CD4-positive, alpha-beta T cell treated with Interleukin-17A for 4 hours (primary cell): ENCODE measurements around the gene LIPA.
"Not testable (repeated sequence)": the region's sequence is repeated elsewhere in the genome, so short reads cannot be mapped to it uniquely, and the experiment has no call there.

Experiments
- DNase-seq: peaks from one replicate; pipeline ENCODE4 v3.0.0-alpha.2; 2020; ENCODE audit warnings: mixed read lengths

The LIPA gene

DNA sequence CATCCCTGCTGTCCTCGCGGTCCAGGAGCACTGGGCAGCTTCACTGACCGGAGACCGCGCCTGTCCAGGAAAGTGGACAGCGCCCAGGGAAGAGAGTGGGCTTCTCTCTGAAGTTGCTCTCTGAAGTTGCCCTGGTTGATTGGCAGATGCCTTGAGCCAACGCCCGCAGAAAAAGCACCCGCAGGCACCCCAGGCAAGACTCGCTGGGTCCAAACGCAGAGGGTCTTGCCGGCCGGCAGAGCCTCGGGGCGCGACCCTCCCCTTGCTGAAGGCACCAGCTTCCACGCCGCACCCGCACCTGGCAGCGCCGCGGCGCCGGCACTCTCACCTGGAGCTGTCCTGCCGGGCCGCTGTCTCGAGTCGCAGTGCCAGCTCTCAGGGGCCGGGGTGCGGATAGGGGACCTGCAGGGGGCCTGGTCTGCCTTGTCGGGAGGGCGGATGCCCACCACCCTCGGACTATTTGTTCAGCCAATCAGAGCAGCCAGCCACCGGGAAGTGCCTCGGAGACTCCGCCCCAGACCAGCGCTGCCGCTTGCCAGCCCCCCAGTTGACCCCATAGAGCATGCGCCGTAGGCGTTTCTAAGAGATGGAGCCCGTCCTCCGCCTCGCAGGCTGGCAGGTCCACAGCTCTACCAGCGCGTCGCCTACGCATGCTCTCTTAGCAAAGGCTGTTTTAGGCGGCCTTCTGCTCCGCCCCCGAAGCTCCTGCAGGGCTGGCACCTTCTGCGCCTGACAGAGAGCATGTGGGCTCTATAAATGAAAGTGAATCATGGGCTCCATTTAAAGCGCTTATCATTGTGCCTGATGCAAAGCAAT is at the start of gene LIPA:
LIPA (minus strand) TSS at position 367 of the 816 bp plus-strand sequence. CDS start 4,127 bp downstream, outside the sequence.
- peak; percentile 97 for DNase-seq

DNA sequence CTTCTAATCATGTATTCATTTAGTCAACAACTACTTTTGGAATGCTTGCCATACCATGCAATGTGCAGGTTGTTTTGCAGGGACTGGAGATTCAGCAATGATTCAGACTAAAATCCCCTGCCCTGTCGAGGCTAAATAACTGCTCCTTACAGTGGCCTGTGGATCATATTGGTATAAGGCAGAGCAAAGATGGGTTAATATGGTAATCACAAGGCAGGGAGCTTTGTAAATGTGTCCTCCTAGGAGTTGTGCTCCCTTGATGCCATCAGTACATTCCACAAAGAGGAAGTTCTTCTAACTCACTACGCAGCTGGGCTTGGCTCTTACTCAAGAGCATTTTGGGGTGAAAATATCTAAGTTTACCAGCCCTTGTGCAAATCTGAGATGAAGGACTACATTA is 49.7 kb upstream of the LIPA start:
- DNase-seq: peak; percentile 36

- DNase-seq: no peak
Measured at GRCh38 chr10:89299031-89299430, 47.5 kb upstream of the LIPA start.

DNA sequence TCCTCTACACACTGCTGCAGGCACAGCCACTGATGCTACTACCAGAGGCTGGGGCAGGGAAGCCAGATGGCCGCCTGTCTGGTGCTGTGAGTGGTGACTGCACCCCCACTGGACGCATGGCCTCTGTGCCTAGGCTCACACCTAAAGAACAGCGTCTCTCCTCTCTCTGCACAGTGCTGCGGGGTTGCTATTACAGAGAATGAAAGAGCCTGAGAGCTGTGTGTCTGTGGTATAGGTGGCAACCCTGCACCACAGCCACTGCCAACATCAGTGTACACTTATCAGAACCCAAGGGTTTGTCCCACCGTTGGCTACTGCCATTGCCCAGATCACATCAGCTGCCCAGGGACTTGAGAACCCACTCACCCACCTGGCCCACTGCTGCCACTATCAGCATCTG is 46.2 kb upstream of the LIPA start:
- DNase-seq: no peak

DNA sequence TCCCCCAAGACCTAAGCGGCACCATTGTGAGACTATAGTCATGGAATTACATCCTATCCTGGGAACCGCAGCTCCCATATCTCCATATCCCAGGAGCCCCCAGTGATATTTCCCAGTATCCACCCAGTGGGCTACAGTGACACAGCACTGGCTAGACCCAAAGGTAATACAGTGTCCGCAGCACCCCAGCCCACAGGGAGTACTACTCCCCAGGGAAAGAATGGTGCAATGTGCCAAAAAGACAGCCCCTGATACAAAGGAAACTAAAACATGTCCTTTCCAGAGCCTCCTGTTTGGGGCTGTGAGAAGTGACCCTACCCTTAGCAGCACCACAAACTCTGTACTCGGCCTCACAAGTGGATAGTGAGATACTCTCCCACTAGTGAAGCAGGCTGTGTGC is 45.8 kb upstream of the LIPA start:
- no peak for DNase-seq

- no peak for DNase-seq
Measured at GRCh38 chr10:89296220-89296648, 44.7 kb upstream of the LIPA start.

DNA sequence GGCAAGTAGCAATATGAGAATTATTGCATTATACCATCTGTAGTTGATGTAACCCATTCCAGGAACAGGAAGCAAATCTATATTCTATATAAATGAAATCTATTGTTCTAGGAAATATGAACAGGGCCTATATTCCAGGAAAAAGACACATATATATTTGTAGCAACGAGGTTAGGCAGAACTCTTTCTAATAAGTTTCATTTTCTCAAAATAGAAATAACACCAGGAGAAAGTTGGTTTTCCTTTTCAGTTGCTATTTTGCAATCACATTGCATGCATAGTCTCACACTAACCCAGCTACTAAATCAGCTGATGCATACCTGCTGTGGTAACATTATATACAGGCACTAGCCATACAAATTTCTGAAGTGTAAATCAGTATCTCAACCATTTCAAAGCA is 44.0 kb upstream of the LIPA start:
- DNase-seq: no peak

- DNase-seq: no peak
Measured at GRCh38 chr10:89294721-89295239, 43.2 kb upstream of the LIPA start.

- DNase-seq: not testable (repeated sequence)
Measured at GRCh38 chr10:89285303-89285702, 33.7 kb upstream of the LIPA start.

DNA sequence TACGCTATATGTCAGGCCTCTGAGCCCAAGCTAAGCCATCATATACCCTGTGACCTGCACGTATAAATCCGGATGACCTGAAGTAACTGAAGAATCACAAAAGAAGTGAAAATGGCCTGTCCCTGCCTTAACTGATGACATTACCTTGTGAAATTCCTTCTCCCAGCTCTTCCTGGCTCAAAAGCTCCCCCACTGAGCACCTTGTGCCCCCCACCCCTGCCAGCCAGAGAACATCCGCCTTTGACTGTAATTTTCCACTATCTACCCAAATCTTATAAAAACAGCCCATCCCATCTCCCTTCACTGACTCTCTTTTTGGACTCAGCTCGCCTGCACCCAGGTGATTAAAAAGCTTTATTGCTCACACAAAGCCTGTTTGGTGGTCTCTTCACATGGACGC is 33.1 kb upstream of the LIPA start:
- not testable (repeated sequence) for DNase-seq

DNA sequence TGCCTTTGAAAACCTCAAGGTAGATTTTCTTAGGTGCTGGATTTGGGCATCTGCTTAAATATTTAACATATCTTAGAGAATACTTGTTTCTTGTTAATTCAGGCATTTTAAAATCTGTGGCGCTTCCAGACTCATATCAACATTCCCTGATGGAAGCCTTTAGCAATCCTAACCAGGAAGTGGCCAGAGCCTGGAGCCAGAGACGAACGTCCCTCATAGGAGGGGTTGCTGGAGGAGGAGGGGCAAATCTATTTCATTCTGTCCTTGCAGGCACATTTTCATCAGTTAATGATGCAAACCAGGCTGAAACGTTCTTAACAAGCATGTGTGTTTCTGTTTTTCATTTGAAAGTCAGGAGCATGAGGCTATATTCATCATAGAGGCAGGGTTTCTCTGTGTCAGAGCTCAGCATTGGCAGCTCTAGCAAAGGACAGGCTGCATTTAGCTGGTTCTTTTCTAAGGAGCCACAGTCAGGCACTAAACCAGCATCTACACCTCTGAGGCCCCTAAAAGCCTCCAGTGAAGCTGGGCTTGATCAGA is 32.4 kb upstream of the LIPA start:
- no peak for DNase-seq

DNA sequence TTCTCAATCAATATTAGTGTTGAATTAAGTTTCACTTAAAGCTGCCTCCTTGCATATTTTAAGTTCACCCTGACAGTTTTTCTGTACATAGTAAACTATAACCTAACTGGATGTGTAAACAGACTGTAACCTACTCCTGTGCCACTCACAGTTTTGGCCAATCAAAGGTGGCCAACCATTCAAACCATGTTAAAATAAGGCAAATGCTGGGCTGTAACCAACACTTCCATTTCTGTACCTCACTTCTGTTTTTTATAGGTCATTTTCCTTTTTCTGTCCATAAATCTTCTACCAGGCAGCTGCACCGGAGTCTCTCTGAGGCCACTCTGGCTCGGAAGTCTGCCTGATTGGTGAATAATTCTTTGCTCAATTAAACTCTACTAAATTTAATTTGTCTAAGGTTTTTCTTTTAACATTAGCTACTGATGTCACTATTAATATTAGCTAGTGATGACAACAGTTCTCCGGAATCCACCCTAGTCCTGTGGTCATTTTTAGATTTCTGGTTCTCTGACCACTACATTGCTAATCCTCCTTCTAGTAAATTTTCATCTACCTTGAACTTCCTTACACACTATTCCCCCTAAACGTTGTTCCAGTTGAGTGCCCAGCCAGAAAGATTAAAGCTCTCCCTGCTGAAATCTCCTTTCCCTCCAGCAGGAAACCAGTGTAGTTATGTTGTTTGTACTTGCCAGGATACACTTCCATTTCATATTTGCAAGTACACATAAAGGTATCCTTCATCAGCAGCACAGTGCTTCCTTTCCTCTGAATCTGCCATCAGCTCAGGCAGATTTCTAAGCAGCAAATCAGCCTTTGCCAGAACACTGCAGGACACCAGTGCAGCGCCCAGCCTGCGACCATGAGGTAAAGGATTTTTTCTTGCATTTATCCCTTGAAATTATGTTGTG is 31.7 kb upstream of the LIPA start:
- no peak for DNase-seq

- DNase-seq: no peak
Measured at GRCh38 chr10:89281606-89282395, 30.2 kb upstream of the LIPA start.

DNA sequence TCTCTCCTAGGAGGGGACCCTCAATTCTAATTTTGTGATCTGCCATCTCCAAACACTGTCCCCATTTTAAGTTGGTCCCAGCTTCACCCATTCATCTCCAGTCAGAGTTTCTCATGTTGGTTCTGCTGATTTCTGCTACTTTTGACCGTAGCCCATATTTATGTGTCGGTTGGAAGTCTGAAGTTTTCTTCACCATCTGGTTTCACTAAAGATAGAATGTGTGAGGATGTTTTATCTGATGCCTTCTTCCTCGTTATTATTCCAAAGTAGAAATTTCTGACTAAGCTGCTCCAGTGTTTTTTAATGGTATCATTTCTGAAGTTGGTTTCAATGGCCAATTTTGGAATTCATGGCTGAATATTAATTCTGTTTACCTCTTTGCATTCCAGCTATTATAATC is 28.9 kb upstream of the LIPA start:
- no peak for DNase-seq

DNA sequence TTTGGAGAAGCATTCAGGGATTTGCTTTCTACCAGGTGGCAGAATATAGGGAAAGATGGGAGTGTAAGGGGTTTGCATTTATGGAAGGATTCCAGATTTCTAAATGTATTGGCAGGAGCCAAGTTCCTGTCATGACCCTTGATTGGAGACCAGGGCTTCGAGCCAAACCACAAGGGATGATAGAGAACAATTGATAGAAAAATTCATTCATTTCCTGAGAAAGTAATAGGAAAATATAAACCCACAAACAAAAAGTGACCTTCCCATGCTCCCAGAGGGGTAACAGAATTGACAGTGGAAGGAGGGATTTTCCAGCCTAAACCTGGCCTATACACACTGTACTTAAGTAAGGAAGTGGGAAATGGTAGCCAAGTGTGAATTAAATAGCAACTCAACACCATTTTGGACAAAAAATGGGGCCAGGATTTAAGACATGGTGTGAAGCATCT is 27.9 kb upstream of the LIPA start:
- DNase-seq: no peak

DNA sequence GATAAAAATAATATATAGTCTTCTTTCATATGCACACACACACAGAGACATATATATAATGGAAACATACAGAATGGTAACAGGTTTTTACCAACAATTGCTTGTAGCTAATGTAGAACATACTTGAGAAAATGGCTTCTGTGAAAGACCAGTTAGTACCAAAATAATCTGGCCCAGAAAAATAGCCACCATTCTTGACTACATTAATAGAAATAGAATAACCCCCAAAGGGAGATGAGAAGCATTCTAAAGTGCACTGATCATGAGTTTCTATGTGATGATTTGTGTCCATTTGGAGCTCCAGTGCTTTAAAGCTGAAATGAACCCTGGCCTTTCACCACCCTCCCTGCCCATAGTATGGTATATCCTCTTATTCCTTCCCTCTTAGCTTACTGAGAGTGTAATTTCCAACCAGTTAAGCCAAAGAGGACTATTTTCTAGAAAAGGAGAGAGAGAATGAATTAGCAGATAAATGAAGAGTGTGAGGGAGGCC is 27.4 kb upstream of the LIPA start:
- DNase-seq: no peak

- DNase-seq: no peak
Measured at GRCh38 chr10:89278034-89278535, 26.5 kb upstream of the LIPA start.

- no peak for DNase-seq
Measured at GRCh38 chr10:89275383-89275782, 23.8 kb upstream of the LIPA start.

DNA sequence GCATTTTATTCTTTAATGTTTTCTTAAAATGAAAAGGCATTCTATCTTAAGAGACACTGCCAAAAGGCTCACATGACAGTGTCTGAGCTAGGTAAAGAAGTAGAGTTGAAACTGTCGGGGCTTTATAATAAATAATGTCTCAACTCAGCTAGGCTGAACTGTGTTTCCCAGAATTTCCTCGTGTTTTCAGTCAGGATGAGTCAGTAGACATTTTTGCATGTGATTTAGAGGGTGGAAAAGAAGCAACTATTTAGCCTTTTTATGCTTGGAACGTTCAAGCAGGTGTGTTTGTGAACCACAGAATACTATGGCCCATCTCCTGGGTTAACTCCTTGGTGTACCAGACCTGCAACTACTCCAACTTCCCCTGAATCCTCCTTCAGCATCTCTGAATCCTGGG is 23.4 kb upstream of the LIPA start:
- DNase-seq: no peak

DNA sequence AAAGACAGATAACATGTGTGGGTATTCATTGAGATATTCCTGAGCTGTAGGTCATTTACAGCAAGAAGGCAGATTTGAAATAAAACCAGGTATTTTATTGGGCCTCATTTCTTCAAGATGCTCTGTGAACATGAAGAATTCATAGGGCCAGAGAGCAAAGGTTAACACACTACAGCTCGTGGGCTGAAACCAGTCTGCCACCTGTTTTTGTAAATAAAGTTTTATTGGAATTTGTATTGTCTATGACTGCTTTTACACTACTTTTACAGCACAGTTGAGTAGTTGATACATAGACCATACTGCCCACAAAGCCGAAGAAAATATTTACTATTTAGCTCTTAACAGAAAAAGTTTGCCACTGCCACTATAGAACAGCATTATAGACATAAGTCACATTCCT is 22.1 kb upstream of the LIPA start:
- no peak for DNase-seq

- no peak for DNase-seq
Measured at GRCh38 chr10:89271532-89271931, 20.0 kb upstream of the LIPA start.

GRCh38 chr10:89270153-89270483 is 18.5 kb upstream of the LIPA start:
- no peak for DNase-seq
